K562 (cell line): ENCODE data around the gene TOM1L2. TPM values are rescaled to one million over a fixed set of nuclear protein-coding genes. Genes with fewer than 3 reads are reported as not detected.

Experiments used
- ARID1B ChIP-seq: fragments of 450-650 bp; IDR thresholded peaks from 2 replicates; pipeline ENCODE4 v1.6.1; 2016; ENCODE audit warnings: antibody characterized with exemption, mild to moderate bottlenecking, inconsistent platforms
- FOXJ2 ChIP-seq: fragments of 200-800 bp; sonication (Bioruptor generic); IDR thresholded peaks from 2 replicates; pipeline ENCODE4 v1.6.1; 2016; ENCODE audit warnings: missing genetic modification characterization, missing compliant biosample characterization
- GABPB1 ChIP-seq: sonication (generic); formaldehyde crosslinking; IDR thresholded peaks from 2 replicates; pipeline ENCODE4 v1.8.0; 2022; ENCODE audit warnings: mild to moderate bottlenecking, missing genetic modification reagents
- HSF4 ChIP-seq: fragments of 250-450 bp; sonication (Bioruptor Pico); IDR thresholded peaks from 2 replicates; pipeline ENCODE4 v2.1.2; 2022; ENCODE audit warnings: mild to moderate bottlenecking, moderate library complexity, borderline replicate concordance
- MITF ChIP-seq: IDR thresholded peaks from 2 replicates; pipeline ENCODE4 v1.6.1; 2014; ENCODE audit warnings: antibody characterized with exemption
- PHB ChIP-seq: fragments of 250-450 bp; sonication (Bioruptor Pico); IDR thresholded peaks from 2 replicates; pipeline ENCODE4 v1.5.0; 2021
- PKNOX1 ChIP-seq: fragments of 450-650 bp; IDR thresholded peaks from 2 replicates; pipeline ENCODE4 v1.6.1; 2016
- RAD51 ChIP-seq: fragments of 450-650 bp; IDR thresholded peaks from 2 replicates; pipeline ENCODE4 v1.7.1; 2016; ENCODE audit warnings: low read depth, mild to moderate bottlenecking, borderline replicate concordance
- RFX7 ChIP-seq: fragments of 250-450 bp; sonication (Bioruptor Pico); IDR thresholded peaks from 2 replicates; pipeline ENCODE4 v1.5.1; 2021; ENCODE audit warnings: mild to moderate bottlenecking
- TAF7 ChIP-seq: fragments of 450-650 bp; IDR thresholded peaks from 2 replicates; pipeline ENCODE4 v1.6.1; 2016; ENCODE audit warnings: missing genetic modification characterization, missing compliant biosample characterization
- ZMIZ1 ChIP-seq, 2 experiments: fragments of 150-350 bp in 1 of 2; IDR thresholded peaks; 2 replicates each; pipeline ENCODE4 v1.6.1; 2012 to 2016; ENCODE audit warnings: low read depth in 2 of 2, low read length in 2 of 2, mild to moderate bottlenecking in 1 of 2, moderate library complexity in 1 of 2
- ZNF24 ChIP-seq: fragments of 450-650 bp; IDR thresholded peaks from 2 replicates; pipeline ENCODE4 v1.6.1; 2016
- ZNF609 ChIP-seq: sonication (generic); formaldehyde crosslinking; IDR thresholded peaks from 2 replicates; pipeline ENCODE4 v1.8.1; 2023; ENCODE audit warnings: missing genetic modification reagents, mild to moderate bottlenecking, borderline replicate concordance
- polyA plus RNA-seq, 8 experiments: library from polyadenylated mRNA; depleted of rRNA in 4 of 8; stranded (reverse) in 5 of 8; unstranded in 3 of 8; fragments of >200 nt; fragmentation: Nextera tagmentation in 2 of 8; fragmentation: Illumina TruSeq in 1 of 8; extraction: Ambion mirVana in 2 of 8; extraction: Trizol in 1 of 8; gene quantifications; 2 replicates each; pipeline versions ENCODE4 v1.2.1 to v1.2.3, GENCODE V29; 2011 to 2014; ENCODE audit warnings: inconsistent platforms in 1 of 8, missing spikeins in 1 of 8
- total RNA-seq, 7 experiments: library from RNA; depleted of rRNA in 6 of 7; stranded (reverse); fragments of >200 nt in 6 of 7; fragmentation: Illumina TruSeq in 2 of 7; extraction: Trizol in 2 of 7; gene quantifications; 2 replicates each; pipeline versions ENCODE4 v1.2.1 to v1.2.3, GENCODE V29; 2011 to 2021; ENCODE audit warnings: low replicate concordance in 1 of 7

TOM1L2 gene
- total and polyA plus RNA-seq, 9 of the 15 experiments (the other 6 are each of a cell fraction or from before 2014, with no cell fraction given): 0.07 to 6.0 (median 2.5) TPM

GRCh38 chr17:17849147-17849820 lies 122.9 kb downstream of the TOM1L2 start (continued):
- TF ChIP-seq PKNOX1 (peak; percentile 82), PHB (no peak), HSF4 (CRISPR knock-in tag) (no peak), RAD51 (peak; percentile 56; the same call in 1 of the 2 replicates), RFX7 (no peak), ARID1B (no peak), MITF (no peak), ZMIZ1 (IDR thresholded peaks at IDR 0.05; ENCODE audit: low read depth in 2 of 2, low read length in 2 of 2) (no peak), ZNF609 (CRISPR knock-in tag) (no peak), FOXJ2 (tag) (no peak), GABPB1 (no peak), TAF7 (no peak), ZNF24 (no peak)
